GM21515 (cell line): ENCODE measurements around the gene C11orf86.
"Not testable (repeated sequence)": the region's sequence is repeated elsewhere in the genome, so short reads cannot be mapped to it uniquely, and the experiment has no call there.

ENCODE experiments used
- ATAC-seq: cut with Tn5 transposase; IDR thresholded peaks from one replicate; pipeline ENCODE4 v1.9.1; 2021; ENCODE audit not compliant: unreplicated experiment

Gene C11orf86

DNA sequence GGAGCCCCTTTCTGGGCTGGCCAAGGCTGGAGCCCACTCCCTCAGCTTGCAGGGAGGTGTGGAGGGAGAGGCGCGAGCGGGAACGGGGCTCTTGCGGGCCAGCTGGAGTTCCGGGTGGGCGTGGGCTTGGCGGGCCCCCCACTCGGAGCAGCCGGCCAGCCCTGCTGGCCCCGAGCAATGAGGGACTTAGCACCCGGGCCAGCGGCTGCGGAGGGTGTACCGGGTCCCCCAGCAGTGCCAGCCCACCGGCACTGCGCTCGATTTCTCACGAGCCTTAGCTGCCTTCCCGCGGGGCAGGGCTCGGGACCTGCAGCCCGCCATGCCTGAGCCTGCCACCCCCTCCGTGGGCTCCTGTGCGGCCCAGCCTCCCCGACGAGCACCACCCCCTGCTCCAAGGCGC is 13.6 kb downstream of the C11orf86 start:
- not testable (repeated sequence) for ATAC-seq

DNA sequence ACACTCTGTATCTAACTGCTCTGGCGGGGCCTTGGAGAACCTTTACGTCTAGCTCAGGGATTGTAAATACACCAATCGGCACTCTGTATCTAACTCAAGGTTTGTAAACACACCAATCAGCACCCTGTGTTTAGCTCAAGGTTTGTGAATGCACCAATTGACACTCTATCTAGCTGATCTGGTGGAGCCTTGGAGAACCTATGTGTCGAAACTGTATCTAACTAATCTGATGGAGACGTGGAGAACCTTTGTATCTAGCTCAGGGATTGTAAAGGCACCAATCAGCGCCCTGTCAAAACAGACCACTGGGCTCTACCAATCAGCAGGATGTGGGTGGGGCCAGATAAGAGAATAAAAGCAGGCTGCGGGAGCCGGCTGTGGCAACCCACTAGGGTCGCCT is 14.3 kb downstream of the C11orf86 start:
- not testable (repeated sequence) for ATAC-seq

GRCh38 chr11:66992041-66992440 is 16.9 kb downstream of the C11orf86 start:
- ATAC-seq, result no peak

DNA sequence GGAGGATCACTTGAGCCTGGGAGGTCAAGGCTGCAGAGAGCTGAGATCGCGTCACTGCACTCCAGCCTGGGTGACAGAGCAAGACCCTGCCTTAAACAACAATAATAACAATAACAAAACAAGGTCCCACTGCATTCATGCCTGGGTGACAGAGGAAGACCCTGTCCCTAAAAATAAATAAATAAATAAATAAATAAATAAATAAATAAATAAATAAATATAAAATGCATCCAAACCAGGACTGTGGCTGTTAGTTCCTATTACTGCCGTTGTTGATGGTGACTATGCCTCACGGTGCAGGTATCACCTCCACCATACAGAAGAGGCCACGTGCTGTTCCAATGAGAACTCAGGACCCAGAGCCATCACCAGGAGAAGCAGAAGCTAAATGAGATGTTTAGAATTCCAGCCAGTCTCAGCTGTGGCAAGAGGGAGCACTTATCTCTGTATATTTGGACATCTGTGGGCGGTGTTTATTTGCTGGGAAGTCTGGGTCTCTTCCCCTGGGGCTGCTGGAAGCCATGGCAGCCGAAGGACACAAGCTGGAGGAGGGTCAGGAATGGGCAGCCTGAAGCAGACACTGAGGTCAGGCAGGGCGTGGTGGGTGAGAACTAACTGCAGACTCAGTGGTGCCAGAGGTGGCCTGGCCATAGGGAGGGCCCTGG is 21.6 kb downstream of the C11orf86 start:
- no peak for ATAC-seq

DNA sequence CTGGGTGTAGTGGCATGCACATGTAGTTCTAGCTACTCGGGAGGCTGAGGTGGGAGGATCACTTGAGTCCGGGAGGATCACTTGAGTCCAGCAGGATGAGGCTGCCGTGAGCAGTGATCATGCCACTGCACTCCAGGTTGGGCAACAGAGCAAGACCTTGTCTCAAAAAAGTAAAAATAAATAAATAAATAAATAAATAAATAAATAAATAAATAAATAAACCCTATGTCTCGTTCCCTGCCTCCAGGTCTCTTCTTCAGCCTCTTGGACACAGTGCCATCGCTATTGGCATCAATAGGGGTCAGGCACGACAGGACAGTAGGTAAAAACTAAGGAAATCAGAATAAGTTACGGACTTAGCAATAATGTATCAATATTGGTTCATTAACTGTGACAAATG is 24.5 kb downstream of the C11orf86 start:
- no peak for ATAC-seq

- ATAC-seq, result no peak
Observed at GRCh38 chr11:67001332-67001731, 26.2 kb downstream of the C11orf86 start.

DNA sequence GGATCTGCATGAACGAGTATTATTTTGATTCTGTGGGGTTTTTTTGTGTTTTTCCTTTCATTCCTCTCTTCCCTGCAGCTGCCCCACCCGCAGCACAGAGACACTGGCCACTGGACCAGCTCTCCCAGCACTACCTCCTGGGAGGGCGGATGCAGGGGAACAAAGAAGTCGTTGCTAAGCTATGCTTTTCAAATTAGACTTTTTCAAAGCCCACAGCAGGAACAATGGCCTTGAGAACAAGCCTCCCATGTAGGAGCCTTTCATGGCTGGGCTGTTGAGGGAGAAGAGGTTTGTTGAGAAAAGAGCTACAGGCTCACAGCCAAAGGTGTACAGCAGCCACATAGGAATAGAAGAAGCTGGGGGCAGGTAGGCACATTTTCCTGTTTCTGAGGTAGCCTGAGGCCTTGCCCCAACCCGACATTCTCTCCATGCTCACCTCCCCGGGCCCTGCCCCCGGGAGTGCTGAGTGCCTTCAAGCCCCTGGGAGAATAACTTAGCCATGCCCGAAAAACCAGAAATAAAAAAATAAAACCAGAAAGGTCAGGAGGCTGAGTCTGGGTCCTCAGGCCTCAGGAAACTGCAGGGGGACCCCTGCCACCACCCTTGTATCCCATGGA is 27.3 kb downstream of the C11orf86 start:
- no peak for ATAC-seq

DNA sequence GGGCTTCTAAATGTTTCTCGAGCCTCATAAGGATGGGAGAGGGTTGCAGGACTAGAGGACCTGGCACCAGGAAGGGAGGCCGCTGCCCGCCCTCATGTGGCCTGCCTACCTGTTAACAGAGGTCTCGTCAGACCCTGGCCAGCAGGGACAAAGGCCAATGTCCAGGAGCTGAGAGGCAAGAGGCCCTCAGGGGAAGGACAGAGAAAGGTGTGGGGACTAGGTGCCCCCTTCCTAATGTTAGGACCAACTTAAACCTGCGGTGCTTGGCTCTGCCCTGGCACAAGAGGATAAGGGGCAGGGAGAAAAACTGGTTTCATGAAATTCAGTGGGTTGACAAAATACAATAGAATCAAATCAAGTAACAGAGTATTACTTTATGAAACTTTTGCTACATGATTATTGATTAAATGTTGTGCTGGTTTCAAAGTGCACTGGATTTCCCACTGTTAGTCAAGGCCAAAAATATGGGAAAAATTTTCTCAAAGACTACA is 27.9 kb downstream of the C11orf86 start:
- ATAC-seq, result no peak

- not testable (repeated sequence) for ATAC-seq
Observed at GRCh38 chr11:67005200-67005599, 30.1 kb downstream of the C11orf86 start.

- ATAC-seq, result no peak
Observed at GRCh38 chr11:67006029-67006884, 31.2 kb downstream of the C11orf86 start.

- no peak for ATAC-seq
Observed at GRCh38 chr11:67007126-67007525, 32.0 kb downstream of the C11orf86 start.

DNA sequence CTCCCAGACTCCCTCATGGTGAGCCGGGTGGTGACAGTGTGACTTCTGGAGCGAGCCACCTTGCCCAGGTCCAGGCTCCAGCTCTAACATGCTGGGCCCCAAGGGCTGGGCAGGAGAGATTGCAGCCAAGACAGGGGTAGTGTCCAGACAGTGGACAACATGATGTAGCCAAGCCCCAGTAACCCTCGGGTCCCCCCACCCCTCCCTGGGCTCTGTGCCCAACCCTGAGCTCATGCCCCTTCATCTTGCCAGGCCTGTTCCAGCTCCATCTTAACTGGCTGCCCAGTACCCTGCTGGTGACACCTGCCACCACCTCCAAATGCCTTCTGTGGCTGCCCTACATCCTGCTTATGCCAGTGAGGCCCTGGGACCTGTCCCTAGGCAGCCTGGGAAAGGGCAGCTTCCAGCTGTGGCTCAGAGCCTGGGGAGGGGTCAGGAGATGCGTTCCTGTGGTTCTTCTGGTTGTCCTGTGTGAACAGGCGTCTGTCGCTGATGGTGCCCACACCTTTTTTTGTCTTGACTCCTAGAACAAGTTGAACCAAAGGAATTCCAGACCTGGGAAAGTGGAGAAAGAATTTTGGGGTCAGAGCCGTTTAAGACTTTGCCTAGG is 35.3 kb downstream of the C11orf86 start:
- no peak for ATAC-seq

- ATAC-seq, result no peak
Observed at GRCh38 chr11:67013511-67014045, 38.5 kb downstream of the C11orf86 start.

DNA sequence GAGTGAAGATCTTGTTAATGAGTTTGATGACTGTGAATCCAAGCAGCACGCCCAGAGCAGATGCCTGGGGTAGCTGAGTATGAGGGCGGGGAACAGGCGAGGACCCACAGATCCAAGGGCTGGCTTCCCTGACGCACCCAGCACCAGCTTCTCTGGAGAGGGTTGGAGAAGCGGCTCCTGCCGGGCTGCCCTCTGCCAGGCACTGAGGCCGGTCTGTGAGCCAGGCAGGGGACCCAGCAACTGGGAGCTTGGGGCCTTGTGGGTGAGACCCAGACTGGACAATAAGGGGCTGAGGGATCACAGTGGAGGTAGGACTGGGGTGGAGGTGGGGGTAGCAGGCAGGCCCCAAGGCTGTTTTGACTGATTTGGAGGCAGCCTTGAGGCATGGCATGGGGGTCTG is 39.2 kb downstream of the C11orf86 start:
- no peak for ATAC-seq

GRCh38 chr11:67015048-67015447 is 39.9 kb downstream of the C11orf86 start:
- no peak for ATAC-seq

DNA sequence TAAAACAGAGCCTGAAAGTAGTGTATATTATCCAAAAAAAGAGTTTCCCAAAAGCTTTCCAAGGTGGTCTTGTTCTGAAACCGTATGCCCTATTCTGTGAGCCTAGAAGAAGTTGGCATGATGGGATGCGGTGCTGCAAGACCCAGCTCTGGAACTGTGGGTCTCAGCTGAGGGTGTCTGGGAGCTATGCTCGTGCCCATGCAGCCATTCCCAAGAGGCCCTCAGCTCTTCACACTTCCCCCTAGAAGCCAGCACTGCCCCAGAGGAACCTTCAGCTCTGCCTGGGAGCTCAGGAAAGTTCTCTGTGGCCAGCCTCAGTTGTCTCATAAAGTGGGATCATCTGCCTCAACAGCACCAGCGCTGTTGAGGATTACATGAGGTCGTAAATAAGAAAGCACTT is 41.4 kb downstream of the C11orf86 start:
- ATAC-seq, result no peak

- ATAC-seq, result no peak
Observed at GRCh38 chr11:67020949-67021348, 45.8 kb downstream of the C11orf86 start.

DNA sequence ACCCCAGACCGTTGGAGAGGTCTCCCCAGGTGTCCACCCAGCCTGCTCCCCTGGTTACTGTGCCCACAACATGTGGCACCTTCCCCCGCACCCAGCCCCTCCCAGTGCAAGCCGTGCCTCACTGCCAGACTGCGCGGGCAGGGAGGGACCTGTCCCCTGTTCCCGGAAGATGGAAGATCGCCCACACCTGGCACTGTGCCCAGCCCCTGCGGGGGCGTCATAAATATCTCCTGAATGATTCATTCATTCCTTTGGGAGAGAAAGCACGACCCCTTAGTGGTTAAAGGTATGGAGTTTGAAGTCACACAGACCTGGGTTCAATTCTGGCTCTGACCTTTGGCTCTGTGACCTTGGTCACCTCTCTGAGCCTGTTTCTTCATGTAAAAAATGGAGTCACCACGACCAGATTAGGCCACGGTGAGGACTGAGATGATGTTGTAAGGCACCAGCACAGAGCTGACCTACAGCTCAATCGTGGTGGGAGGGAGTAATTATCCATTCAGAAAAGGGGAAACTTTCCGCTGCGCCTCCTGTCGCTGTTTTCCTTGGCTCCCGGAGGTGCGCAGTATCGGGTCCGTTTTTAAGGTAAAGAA is 47.3 kb downstream of the C11orf86 start:
- ATAC-seq, result no peak

GRCh38 chr11:67022961-67023956 is 48.2 kb downstream of the C11orf86 start, which contains the start of gene SYT12:
Gene SYT12 (plus strand): TSS chr11:67023134. CDS start chr11:67030145, 7,011 bp downstream.
- ATAC-seq, result no peak
